ENCODE results near the gene ILRUN. TPM values are rescaled to one million over a fixed set of nuclear protein-coding genes. Genes with fewer than 3 reads are reported as not detected.
"Not testable (repeated sequence)": the region's sequence is repeated elsewhere in the genome, so short reads cannot be mapped to it uniquely, and the experiment has no call there.

ILRUN gene
- total and polyA plus RNA-seq, 3 donors from 2014 or later, result 82.4 to 101 (median 91.2) TPM

DNA sequence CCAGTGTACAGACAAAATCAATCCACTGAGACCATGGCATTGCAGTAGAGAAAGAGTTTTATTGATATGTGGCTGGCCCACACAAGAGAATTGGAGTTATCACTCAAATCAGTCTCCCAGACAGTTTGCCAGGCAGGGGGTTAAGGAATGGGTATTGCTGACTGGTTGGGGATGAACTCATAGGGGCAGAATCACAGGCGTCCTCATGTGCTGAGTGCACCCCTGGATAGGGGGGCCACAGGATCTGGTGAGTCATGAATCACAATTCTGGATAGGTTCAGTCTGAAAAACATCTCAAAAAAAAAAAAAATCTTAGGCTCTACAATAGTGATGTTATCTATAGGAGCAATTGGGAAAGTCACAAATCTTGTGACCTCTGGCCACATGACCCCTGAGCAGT lies 29.5 kb upstream of the ILRUN start:
- Histone ChIP-seq H3K36me3 (ENCODE audit: low read depth, missing control alignments) (no peaks in the 10 kb centered on the region), H3K9me3 (no peaks in the 10 kb centered on the region), H3K4me1 (peaks cover 8% of the 10 kb centered on the region), H3K27me3 (no peaks in the 10 kb centered on the region), H3K4me3 (no peak overlapping the region), H3K27ac (no peak overlapping the region)
- TF ChIP-seq POLR2A (IDR thresholded peaks at IDR 0.05), result no peak
- TF ChIP-seq, protein P1, sequence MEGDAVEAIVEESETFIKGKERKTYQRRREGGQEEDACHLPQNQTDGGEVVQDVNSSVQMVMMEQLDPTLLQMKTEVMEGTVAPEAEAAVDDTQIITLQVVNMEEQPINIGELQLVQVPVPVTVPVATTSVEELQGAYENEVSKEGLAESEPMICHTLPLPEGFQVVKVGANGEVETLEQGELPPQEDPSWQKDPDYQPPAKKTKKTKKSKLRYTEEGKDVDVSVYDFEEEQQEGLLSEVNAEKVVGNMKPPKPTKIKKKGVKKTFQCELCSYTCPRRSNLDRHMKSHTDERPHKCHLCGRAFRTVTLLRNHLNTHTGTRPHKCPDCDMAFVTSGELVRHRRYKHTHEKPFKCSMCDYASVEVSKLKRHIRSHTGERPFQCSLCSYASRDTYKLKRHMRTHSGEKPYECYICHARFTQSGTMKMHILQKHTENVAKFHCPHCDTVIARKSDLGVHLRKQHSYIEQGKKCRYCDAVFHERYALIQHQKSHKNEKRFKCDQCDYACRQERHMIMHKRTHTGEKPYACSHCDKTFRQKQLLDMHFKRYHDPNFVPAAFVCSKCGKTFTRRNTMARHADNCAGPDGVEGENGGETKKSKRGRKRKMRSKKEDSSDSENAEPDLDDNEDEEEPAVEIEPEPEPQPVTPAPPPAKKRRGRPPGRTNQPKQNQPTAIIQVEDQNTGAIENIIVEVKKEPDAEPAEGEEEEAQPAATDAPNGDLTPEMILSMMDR (IDR thresholded peaks at IDR 0.05), result no peak
- intact Hi-C loops (cut with DNase I; ENCODE audit: low total_unique reads), result no loop called here
- DNase-seq, result no peak
- WGBS, 2 donors, result 81 to 96% methylated on average over 1 of the region's 1 CpG

DNA sequence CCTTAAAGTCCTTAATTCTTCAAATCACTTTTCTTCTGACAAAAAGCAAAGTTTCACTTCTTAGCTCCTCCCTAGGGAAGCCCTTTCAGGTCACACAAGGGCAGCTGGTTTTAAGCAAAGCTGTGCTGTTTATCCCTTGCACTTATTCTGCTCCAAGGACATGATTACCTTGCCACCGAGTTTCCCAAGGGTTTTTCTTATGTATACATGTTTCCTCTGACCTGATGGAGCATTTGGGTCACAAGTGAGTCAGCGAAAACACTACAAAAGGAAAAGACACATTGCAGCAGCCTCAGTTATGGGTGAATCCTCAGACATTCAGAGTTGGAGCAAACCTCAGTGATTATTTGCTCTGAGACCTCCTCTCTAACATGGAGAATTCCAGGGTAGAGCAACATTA lies 26.6 kb upstream of the ILRUN start:
- TF ChIP-seq POLR2A (IDR thresholded peaks at IDR 0.05), result no peak
- TF ChIP-seq, protein P1 (IDR thresholded peaks at IDR 0.05), result no peak
- Histone ChIP-seq H3K36me3 (ENCODE audit: low read depth, missing control alignments) (no peaks in the 10 kb centered on the region), H3K27me3 (no peaks in the 10 kb centered on the region), H3K9me3 (no peaks in the 10 kb centered on the region), H3K27ac (no peak overlapping the region), H3K4me3 (no peak overlapping the region), H3K4me1 (no peaks in the 10 kb centered on the region)
- DNase-seq, result no peak
- intact Hi-C loops (cut with DNase I; ENCODE audit: low total_unique reads), result no loop called here
- 50 to 53% methylated on average over 2 of the region's 2 CpGs for WGBS, 2 donors

DNA sequence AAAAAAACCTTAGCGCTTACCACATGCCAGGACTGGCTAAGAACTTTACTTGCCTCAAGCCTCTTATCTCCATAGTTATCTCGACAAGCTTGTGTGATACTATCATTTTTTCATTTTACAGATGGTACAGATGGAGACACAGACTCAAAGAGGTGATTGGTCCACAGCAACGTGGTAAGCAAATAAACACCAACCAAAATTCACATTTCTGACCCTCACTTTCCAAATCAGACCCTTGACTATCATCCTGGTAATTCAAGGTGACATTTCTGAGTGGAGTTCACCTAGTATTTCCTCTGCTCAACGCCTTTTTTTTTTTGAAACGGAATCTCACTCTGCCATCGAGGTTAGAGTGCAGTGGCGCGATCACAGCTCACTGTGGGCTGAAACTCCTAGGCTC lies 25.9 kb upstream of the ILRUN start:
- no peak for DNase-seq
- Histone ChIP-seq H3K27ac (no peak overlapping the region), H3K9me3 (no peaks in the 10 kb centered on the region), H3K4me1 (no peaks in the 10 kb centered on the region), H3K36me3 (ENCODE audit: low read depth, missing control alignments) (no peaks in the 10 kb centered on the region), H3K27me3 (no peaks in the 10 kb centered on the region), H3K4me3 (no peak overlapping the region)
- 93 to 94% methylated on average over 8 of the region's 8 CpGs for WGBS, 2 donors
- intact Hi-C loops (cut with DNase I; ENCODE audit: low total_unique reads), result no loop called here
- TF ChIP-seq, protein P1 (IDR thresholded peaks at IDR 0.05), result no peak
- no peak for TF ChIP-seq POLR2A (IDR thresholded peaks at IDR 0.05)

DNA sequence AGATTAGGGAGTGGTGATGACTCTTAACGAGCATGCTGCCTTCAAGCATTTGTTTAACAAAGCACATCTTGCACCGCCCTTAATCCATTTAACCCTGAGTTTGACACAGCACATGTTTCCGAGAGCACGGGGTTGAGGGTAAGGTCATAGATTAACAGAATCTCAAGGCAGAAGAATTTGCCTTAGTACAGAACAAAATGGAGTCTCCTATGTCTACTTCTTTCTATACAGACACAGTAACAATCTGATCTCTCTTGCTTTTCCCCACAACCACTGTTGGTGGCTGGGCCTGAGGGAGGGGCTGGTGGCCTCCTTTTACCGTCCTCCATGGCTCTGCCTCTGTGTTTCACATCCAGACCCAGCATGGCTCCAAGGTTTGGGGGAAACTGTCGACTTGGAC lies 23.6 kb upstream of the ILRUN start:
- WGBS, 2 donors, result 45 to 60% methylated on average over 6 of the region's 6 CpGs
- H3K4me1 ChIP-seq; DNase-seq; H3K9me3 ChIP-seq; H3K4me3 ChIP-seq; H3K36me3 ChIP-seq (ENCODE audit: low read depth, missing control alignments); H3K27ac ChIP-seq; H3K27me3 ChIP-seq; intact Hi-C loops (cut with DNase I; ENCODE audit: low total_unique reads): not testable (repeated sequence)

DNA sequence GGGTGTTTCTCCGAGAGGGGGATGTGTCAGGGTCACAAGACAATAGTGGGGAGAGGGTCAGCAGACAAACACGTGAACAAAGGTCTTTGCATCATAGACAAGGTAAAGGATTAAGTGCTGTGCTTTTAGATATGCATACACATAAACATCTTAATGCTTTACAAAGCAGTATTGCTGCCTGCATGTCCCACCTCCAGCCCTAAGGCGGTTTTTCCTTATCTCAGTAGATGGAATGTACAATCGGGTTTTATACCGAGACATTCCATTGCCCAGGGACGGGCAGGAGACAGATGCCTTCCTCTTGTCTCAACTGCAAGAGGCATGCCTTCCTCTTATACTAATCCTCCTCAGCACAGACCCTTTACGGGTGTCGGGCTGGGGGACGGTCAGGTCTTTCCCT lies 23.1 kb upstream of the ILRUN start:
- H3K36me3 ChIP-seq (ENCODE audit: low read depth, missing control alignments); H3K4me3 ChIP-seq; H3K4me1 ChIP-seq; H3K9me3 ChIP-seq; H3K27ac ChIP-seq; DNase-seq; H3K27me3 ChIP-seq; intact Hi-C loops (cut with DNase I; ENCODE audit: low total_unique reads): not testable (repeated sequence)
- 43 to 63% methylated on average over 6 to 9 of the region's 9 CpGs for WGBS, 2 donors

DNA sequence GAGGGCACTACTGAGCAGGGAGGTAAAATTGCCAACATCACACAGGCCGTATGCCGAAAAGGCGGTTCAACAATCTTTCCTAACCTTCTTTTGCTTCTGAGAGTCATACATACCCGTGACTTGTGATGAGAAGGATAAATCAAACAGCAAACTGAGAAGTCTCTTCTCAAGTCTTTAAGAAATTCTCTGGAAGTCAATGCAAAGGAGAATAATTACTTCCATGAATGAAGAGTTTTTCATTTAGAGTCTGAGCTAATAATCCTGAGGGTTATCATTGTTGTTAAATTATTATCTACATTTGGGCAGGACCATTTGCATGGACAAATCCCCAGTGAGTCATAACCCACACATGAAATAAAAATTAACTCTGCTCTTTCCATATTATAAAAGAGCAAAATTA lies 22.4 kb upstream of the ILRUN start:
- intact Hi-C loops (cut with DNase I; ENCODE audit: low total_unique reads), result no loop called here
- Histone ChIP-seq H3K4me3 (no peak overlapping the region), H3K4me1 (no peaks in the 10 kb centered on the region), H3K9me3 (no peaks in the 10 kb centered on the region), H3K36me3 (ENCODE audit: low read depth, missing control alignments) (no peaks in the 10 kb centered on the region), H3K27ac (no peak overlapping the region), H3K27me3 (no peaks in the 10 kb centered on the region)
- TF ChIP-seq, protein P1 (IDR thresholded peaks at IDR 0.05), result no peak
- no peak for TF ChIP-seq POLR2A (IDR thresholded peaks at IDR 0.05)
- DNase-seq, result no peak
- 84 to 88% methylated on average over 4 of the region's 4 CpGs for WGBS, 2 donors

All from testis (tissue), 3 donors.